Measurements from ENCODE around the gene GBX1. TPM values are rescaled to one million over a fixed set of nuclear protein-coding genes. Genes with fewer than 3 reads are reported as not detected.
A peak's percentile ranks its signal among the peaks of the same experiment; 100 is the strongest.

GBX1 gene
- total RNA-seq, 1 experiment from 2014 or later = not detected

DNA sequence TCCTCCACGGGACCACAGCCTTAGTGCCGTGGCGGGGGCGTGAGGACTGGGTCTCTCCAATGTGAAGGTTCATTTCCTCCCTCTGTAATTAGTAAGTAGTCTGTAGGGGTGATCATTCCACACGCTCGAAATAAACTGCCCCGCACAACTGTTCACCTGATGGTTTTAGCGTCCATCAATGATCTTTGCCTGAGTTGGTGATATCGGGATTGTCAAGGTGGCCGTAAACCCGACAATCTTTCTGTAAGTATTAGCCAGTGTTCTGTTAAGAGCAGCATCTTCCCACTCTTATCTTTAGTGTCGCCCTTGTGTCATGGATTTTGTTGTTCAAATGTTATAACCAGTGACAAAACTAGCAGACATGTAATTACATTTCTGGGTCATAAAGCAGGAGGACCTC is 63.5 kb downstream of the GBX1 start (continued):
- TF ChIP-seq, protein P1, sequence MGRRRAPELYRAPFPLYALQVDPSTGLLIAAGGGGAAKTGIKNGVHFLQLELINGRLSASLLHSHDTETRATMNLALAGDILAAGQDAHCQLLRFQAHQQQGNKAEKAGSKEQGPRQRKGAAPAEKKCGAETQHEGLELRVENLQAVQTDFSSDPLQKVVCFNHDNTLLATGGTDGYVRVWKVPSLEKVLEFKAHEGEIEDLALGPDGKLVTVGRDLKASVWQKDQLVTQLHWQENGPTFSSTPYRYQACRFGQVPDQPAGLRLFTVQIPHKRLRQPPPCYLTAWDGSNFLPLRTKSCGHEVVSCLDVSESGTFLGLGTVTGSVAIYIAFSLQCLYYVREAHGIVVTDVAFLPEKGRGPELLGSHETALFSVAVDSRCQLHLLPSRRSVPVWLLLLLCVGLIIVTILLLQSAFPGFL (CRISPR knock-in tag; IDR thresholded peaks at IDR 0.05; ENCODE audit: borderline replicate concordance) = no peak
- TF ChIP-seq TEAD1 (CRISPR knock-in tag; IDR thresholded peaks at IDR 0.05) = no peak
- no peak for TF ChIP-seq MYBL2 (CRISPR knock-in tag; IDR thresholded peaks at IDR 0.05)
- TF ChIP-seq, protein P2, sequence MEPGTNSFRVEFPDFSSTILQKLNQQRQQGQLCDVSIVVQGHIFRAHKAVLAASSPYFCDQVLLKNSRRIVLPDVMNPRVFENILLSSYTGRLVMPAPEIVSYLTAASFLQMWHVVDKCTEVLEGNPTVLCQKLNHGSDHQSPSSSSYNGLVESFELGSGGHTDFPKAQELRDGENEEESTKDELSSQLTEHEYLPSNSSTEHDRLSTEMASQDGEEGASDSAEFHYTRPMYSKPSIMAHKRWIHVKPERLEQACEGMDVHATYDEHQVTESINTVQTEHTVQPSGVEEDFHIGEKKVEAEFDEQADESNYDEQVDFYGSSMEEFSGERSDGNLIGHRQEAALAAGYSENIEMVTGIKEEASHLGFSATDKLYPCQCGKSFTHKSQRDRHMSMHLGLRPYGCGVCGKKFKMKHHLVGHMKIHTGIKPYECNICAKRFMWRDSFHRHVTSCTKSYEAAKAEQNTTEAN (CRISPR knock-in tag; IDR thresholded peaks at IDR 0.05) = no peak
- TF ChIP-seq ZNF219 (CRISPR knock-in tag; IDR thresholded peaks at IDR 0.05; ENCODE audit: borderline replicate concordance) = no peak

- Mint-ChIP-seq H3K4me3 (no peak overlapping the region; the same call in 1 of the 2 replicates), H3K36me3 (peaks cover 2% of the 10 kb centered on the region; the same call in 1 of the 2 replicates), H3K4me1 (peaks cover 47% of the 10 kb centered on the region), H3K9me3 (no peaks in the 10 kb centered on the region), H3K27ac (peak overlapping the region; percentile 52), H3K27me3 (ENCODE audit: low read depth) (no peaks in the 10 kb centered on the region)
- ATAC-seq (no peak), DNase-seq (ENCODE audit: low spot score) (no peak)
- TF ChIP-seq CDX4 (CRISPR knock-in tag; IDR thresholded peaks at IDR 0.05; ENCODE audit: borderline replicate concordance) (no peak), ZNF219 (CRISPR knock-in tag; IDR thresholded peaks at IDR 0.05; ENCODE audit: borderline replicate concordance) (no peak)
- ChIA-PET POLR2A (interaction anchor here (0.6 kb wide), 1 partner anchor 13 kb away, joined by 4 read pairs; no protein-coding TSS in a partner anchor), CTCF (interaction anchor here (3.0 kb wide), 1 partner anchor 15 kb away, joined by 7 read pairs; no protein-coding TSS in a partner anchor)
Observed at GRCh38 chr7:151102991-151103390, 64.5 kb downstream of the GBX1 start.

DNA sequence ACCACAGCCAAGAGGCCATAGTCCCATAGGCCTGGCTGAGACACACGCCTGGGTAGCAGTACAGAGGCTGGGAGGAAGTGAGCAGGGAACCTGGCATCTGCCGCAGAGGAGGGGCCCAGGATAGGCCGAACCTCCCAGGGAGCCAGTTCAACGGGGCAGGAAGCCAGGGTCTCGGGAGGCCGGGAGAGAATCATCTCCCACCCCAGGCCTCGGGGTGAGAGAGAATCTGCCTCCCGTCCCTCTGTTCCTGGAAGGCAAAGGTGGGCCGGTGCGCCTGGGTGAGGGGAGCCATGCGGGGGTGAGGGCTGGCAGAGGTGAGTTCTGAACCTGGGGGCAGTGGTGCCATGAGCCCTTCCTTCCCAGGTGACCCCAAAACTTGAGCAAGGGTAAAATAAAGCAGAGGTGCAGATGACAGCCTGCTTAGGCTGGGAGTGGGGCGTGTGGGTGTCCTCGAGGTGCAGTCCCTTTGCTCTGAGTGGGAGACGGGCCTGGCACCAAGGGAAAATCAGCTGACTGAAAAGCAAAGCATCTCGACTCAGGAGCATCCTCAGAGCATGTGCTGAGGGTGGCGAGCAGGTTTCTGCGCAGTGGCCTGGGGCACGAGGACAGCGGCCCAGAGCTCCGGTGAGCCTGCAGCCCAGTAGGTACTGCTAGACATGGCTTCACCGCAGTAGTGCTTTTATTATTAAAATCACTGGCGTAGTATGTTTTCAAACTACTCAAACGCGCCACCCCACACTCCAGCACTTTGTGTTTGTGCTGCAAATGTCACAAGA is 65.7 kb downstream of the GBX1 start:
- peaks cover 7% of the 10 kb centered on the region for H3K36me3 Mint-ChIP-seq
- peak overlapping the region; percentile 23; the same call in 1 of the 2 replicates for H3K27ac Mint-ChIP-seq
- peaks cover 47% of the 10 kb centered on the region for H3K4me1 Mint-ChIP-seq
- ChIA-PET POLR2A (no interaction called here), CTCF (interaction anchor here (0.6 to 1.9 kb wide), 2 partner anchors 9 to 12 kb away, joined by 3 to 4 read pairs; no protein-coding TSS in a partner anchor)
- no peak overlapping the region for H3K4me3 Mint-ChIP-seq
- no peaks in the 10 kb centered on the region for H3K9me3 Mint-ChIP-seq
- DNase-seq (ENCODE audit: low spot score) (no peak), ATAC-seq (peak; percentile 15)
- TF ChIP-seq ZNF416 (CRISPR knock-in tag; IDR thresholded peaks at IDR 0.05) (no peak), NFE2L1 (CRISPR knock-in tag; IDR thresholded peaks at IDR 0.05) (no peak), NR1H2 (CRISPR knock-in tag; IDR thresholded peaks at IDR 0.05) (no peak), TEAD1 (CRISPR knock-in tag; IDR thresholded peaks at IDR 0.05) (no peak), MAX (CRISPR knock-in tag; IDR thresholded peaks at IDR 0.05) (no peak), NFATC4 (CRISPR knock-in tag; IDR thresholded peaks at IDR 0.05) (no peak), ETV6 (CRISPR knock-in tag; IDR thresholded peaks at IDR 0.05) (no peak), JAZF1 (CRISPR knock-in tag; IDR thresholded peaks at IDR 0.05) (no peak), MYBL2 (CRISPR knock-in tag; IDR thresholded peaks at IDR 0.05) (no peak), ATF6 (CRISPR knock-in tag; IDR thresholded peaks at IDR 0.05) (no peak), KAT7 (CRISPR knock-in tag; IDR thresholded peaks at IDR 0.05; ENCODE audit: borderline replicate concordance) (no peak), PRRX2 (CRISPR knock-in tag; IDR thresholded peaks at IDR 0.05) (no peak)
- TF ChIP-seq, protein P2 (CRISPR knock-in tag; IDR thresholded peaks at IDR 0.05) = no peak
- no peaks in the 10 kb centered on the region for H3K27me3 Mint-ChIP-seq (ENCODE audit: low read depth)
